Measurements from ENCODE around the gene IARS1.

IARS1 gene

DNA sequence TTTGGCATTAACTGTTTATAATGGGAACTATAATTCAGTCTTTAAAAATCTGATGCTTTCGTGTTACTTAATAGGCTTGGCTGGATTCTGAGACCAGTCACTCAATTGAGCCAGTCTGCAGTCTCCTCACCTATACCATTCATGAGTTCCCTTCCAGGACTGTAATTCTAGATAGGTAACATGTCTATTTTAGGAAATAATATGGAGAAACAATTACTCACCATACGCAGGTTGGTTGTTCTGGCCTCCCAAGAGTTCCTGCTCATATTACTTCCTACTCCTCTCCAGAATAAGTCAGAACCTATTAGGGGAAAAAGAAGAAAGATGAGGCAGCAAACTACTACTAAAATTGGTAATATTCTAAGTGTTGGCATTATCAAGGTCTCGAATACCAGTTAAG is 4.5 kb upstream of the IARS1 start:
- no peak overlapping the region for H3K27ac ChIP-seq
- H3K4me3 ChIP-seq, result no peak overlapping the region

DNA sequence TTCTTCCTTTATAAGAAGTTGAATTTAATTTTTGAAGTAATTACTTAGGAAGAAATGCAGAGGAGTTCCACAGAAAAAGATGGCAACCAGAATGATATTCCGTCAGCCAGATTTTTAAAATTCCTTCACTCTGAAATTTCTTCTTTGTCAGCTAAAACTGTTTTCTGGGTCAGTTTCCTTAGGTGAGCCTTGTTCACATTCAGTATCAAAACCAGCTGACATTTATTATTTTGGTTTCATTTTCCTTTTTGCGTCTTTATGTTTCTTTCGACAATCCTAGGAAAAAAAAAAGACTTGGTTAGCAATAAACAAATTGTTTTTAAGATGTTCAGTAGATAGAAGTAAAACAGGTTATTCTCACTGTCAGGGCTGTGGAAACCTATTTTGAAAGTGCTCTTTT is 4.1 kb upstream of the IARS1 start:
- Histone ChIP-seq H3K27ac (no peak overlapping the region), H3K4me3 (no peak overlapping the region)

DNA sequence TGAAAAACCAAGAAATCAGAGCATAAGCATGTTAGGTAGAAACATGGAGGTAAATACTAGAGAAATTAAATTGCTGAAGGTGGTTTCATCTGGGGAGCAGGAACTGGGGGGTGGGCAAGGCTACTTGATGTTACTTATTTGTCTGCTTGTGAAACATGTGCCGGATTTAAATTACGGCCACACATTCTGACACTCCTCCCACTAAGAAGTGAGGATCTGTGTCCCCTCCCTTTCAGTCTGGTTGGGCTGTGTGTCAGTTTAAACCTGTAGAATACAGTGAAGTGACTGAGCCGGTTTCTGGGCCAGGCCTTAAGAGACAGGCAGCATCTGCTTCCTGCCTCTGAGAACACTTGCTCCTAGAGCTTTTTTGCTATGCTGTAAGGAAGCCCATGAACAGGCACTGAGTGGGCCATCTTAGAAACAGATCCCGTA is 2.3 kb upstream of the IARS1 start:
- no peak overlapping the region for H3K4me3 ChIP-seq
- peak overlapping the region in 7 of 21 experiments; percentile 12 to 62 (median 31) for H3K27ac ChIP-seq

DNA sequence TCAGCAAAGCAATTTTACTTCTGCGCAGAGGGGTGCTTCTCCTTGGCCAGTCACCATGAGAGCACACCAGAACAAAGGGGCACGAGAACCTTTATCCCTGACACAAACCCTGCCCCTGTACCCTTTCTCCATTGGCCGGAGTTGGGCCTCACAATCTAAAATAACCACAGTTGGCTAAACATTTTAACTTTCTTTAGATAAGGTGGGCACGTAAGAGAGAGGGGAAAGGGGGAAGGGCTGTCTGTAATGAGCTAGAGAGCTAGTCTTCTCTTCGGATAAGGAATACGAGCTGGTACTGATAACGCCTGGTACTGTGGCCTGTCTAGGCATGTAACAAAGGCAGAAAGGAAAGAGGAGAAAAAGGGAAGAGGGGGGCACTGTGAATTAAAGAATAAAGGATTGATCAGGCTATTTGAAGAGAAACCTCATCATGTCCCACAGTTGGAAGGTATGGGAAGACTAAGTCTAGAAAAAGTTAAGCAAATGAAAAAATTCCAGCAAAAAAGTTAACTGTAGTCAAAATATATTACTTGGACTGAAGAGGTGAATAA is 1.8 kb upstream of the IARS1 start:
- Histone ChIP-seq H3K4me3 (no peak overlapping the region), H3K27ac (peak overlapping the region in 6 of 21 experiments; percentile 12 to 62 (median 24))

DNA sequence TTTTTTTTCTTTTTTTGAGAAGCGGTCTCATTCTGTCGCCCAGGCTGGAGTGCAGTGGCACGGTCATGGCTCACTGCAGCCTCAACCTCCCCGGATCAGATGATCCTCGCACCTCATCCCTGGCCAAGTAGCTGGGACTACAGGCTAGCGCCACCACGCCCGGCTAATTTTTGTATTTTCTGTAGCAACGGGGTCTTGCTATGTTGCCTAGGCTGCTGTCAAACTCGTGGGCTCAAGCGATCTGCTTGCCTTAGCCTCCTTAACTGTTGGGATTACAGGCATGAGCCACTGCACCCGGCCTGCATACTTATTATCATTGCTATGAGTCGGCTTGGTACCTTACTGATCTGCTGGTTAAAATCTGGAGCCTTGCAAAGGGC is 790 bp upstream of the IARS1 start:
- H3K4me3 ChIP-seq, result peak overlapping the region; percentile 58 to 84 (median 71)
- peak overlapping the region in 20 of 21 experiments; percentile 43 to 87 (median 78) for H3K27ac ChIP-seq

DNA sequence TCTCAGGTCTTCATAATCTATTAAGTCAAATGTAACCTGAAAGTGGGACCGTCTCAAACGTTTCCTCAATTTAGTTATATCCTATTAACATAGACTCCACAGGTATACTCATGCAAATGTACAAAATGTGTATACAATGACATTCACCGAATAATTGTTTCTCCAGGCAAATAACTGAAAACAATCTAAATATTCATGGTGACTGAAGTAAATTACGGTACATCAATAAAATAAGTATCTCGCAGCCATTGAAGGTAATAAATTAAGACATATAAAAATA is 482 bp downstream of the IARS1 start:
- Histone ChIP-seq H3K27ac (peak overlapping the region; percentile 35 to 91 (median 78)), H3K4me3 (peak overlapping the region; percentile 58 to 84 (median 71))

DNA sequence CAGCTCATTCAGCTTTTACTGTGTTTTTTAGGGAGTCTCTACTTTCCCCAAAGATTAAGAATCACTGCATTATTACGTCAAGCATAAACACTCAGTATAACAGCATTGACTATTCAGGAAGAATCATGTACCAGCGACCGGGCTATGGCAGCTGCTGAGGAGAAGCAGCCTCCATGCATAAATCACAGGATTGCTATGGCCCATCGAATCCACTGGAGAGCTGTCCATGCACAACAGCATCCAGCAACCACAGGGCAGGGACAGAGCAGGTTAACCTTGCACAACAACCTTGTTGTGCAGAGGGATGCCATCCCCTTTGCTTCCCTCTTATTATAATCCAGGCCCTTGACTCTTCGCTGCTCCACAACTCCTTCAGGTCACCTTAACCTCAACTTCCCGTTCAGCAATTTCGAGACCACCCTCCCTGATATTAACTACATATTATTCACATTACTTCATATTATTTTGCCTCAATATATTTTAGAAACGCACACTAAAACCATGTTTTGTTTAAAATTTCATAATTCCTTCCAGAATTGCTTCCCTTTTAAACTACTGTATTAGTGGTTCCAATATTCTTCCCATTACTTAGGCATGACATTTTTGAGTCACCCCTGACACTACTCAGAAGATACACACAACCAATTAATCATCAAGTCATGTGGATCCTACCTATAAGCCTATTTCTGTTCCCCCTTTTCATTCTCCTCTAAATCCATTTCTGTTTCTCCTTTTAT is 991 bp downstream of the IARS1 start:
- Histone ChIP-seq H3K4me3 (peak overlapping the region; percentile 58 to 84 (median 71)), H3K27ac (peak overlapping the region in 14 of 21 experiments; percentile 72 to 91 (median 79))

DNA sequence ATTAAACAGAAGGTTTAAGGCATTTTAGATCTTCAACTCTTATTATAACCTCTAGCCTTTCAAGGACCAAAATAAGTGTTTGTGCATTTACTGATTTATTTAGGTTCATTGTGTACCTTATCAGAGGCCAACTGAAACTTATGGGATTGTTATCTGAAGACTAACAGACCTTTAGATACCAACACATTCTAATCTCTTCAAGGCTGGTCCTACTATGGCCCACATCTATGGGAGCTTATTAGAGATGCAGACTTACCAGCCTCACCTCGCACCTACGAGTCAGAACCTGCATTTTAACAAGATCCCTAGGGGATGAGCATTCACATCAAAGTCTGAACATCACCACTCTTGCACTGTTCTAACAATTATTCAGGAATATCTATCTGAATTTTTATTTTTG is 1.9 kb downstream of the IARS1 start:
- Histone ChIP-seq H3K27ac (no peak overlapping the region), H3K4me3 (no peak overlapping the region)

DNA sequence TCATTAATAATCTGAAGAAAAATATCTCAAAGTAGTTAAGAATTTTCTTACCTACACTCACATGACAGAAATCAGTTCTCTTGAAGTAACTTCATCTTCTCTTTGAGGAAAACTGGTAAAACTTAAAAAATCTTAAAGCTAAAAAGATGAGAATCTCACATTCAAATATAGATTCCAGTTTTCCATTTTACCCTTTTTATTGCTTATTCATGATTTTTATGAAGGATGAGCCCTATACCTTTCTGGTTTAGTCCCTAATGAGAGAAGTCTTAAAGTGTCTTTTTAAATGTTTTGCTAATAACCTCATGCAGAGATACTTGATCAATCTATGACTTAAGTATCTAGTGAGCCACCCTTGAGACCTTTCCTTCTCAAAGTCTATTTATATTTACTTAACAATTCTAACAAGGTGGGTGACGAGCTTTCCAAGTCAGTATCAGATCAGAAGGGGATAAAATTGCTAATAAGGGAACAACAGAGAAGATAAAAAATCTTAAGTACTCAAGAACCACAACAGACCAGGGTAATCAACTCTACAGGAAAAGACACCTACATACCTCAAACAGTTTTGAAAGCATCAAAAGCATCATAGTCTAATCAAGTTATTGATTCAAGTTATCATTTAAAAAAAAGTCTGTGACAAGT is 2.6 kb downstream of the IARS1 start:
- H3K4me3 ChIP-seq, result no peak overlapping the region
- H3K27ac ChIP-seq, result no peak overlapping the region

DNA sequence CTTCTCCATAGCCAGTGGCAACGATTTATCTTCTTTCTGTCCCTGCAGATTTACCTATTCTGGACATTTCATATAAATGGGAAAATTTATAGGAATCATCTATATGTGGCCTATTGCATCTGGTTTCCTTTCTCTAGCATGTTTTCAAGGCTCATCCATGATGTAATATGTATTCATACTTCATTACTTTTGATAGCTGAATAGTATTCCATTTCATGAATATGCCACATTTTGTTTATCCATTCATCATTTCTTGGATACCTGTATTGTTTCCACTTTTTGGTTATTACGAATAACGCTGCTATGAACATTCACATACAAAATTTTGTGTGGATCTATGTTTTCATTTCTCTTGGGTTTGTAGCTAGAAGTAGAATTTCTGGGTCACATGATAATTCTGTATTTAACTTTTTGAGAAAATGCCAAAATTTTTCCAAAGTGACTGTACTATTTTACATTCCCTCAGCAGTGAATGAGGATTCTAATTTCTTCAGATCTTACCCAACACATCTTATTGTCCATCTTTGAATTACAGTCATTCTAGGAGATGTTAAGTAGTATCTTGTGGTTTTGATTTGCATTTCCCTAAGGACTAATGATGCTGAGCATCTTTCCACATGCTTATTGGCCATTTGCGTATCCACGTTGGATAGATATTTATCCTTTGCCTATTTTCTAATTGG is 3.6 kb downstream of the IARS1 start:
- no peak overlapping the region for H3K27ac ChIP-seq
- H3K4me3 ChIP-seq, result no peak overlapping the region

DNA sequence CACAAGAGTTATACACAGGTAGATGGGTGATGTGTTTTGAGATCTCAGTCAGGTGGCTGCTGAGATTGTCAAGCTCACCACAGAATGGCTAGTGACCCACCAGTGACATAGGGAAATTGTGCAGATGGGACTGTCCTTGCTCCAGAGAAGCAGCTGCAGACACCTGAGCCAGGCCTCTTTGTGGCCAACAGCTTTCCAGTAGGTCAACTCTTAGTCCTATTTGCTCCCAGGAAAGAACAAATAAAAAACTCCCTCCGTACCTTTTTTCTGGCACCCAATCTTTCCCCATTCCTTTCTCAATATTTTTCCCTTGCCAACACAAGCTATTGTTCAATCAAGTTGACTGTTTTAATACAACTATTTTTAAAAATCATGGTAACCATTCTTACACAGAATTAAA is 14.2 kb downstream of the IARS1 start:
- H3K4me3 ChIP-seq, result no peak overlapping the region
- no peak overlapping the region for H3K27ac ChIP-seq

DNA sequence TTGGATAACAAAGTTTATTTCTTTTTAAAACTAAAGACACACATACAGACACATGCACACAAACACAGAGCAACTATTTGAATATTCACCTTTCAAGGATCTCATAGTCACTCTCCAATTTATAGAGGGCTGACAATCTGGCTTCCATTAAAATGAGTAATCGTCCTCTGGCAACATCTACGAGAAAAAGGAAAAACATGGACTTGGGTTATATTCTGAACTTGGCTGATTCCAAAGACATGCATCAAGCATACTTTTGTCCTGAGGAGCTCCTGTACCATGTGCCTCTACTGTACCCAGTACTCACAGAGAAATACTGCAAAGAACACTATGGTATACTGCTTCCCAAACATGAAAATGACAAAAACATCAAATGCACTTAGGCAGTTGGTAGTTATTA is 15.4 kb downstream of the IARS1 start:
- no peak overlapping the region for H3K4me3 ChIP-seq
- H3K27ac ChIP-seq, result no peak overlapping the region

DNA sequence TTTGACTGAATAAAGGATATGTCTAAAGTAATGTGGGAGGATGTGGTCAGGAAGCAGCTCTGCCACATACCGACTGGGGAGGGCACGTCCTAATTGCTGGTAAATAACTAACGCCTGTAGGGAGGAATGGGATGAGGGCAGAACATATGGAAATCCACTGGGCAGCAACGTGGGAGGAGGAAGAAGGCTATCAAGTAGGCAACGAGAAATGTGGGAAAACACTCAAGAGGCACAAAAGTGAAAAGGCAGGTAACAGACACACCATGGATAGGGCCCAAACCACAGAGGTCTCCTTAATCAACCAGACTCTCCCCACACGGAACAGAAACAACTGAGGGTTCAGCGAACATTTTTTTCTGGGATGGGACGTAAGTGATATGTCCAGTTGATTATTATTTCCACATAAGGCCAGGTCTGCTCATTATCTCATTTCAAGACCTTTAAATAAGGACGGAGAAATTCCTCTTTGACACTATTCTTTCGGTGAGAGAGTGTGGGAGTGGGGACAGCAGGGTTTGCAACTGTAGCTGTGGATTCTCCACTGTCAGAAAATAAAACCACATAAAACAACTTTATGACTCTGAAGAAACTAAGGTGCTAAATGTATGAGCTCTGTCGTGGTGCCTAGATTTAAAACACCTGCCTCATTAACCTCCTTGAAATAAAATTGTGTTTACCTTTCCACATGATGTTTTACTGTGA is 17.0 kb downstream of the IARS1 start:
- Histone ChIP-seq H3K4me3 (no peak overlapping the region), H3K27ac (no peak overlapping the region)

DNA sequence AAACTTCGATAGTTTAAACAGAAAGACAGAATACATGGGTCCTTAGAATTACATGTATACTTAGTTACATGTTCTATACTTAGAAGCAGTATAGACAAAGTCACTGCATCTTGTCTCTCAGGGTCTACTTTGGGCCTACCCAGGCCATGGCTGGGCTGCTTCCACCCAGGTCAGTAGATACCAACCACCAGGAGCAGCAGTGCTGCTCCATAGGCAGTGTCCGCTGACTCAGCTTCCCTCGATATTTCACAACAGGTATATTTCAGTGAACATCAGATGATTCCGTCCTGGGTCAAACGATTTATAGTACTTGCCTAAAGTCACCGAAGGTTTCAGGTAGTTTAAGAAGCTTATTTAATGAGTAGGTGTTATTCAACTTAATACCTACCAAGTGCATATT is 18.0 kb downstream of the IARS1 start:
- no peak overlapping the region for H3K4me3 ChIP-seq
- H3K27ac ChIP-seq, result no peak overlapping the region

DNA sequence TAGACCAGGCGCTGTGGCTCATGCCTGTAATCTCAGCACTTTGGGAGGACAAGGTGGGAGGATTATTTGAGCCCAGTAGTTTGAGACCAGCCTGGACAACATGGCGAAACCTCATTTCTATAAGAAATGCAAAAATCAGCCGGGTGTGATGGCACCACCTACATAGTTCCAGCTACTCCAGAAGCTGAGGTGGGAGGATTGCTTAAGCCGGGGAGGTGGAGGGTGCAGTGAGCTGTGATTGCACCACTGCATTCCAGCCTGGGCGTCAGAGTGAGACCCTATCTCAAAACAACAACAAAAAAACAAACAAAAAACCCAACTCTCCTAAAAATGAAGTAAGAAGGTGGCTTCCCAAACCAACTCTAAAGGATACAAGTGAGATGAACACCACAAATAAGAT is 23.0 kb downstream of the IARS1 start:
- H3K27ac ChIP-seq, result no peak overlapping the region
- no peak overlapping the region for H3K4me3 ChIP-seq

DNA sequence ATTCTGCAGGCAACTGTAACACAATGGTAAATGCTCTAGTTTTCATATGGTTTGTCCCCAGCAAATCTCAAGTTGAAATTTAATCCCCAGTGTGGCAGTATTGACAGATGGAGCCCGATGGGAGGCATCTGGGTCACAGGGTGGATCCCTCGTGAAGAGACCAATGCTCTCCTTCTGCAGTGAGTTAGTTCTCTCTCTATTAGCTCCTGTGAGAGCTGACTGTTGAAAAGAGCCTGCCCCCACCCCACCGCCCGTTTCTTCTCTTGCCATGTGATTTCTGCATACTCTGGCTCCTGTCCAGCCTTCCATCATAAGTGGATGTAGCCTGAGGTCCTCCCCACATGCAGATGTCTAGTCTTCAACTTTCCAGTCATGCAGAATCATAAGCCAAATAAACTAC is 27.0 kb downstream of the IARS1 start:
- H3K27ac ChIP-seq, result no peak overlapping the region
- H3K4me3 ChIP-seq, result no peak overlapping the region

DNA sequence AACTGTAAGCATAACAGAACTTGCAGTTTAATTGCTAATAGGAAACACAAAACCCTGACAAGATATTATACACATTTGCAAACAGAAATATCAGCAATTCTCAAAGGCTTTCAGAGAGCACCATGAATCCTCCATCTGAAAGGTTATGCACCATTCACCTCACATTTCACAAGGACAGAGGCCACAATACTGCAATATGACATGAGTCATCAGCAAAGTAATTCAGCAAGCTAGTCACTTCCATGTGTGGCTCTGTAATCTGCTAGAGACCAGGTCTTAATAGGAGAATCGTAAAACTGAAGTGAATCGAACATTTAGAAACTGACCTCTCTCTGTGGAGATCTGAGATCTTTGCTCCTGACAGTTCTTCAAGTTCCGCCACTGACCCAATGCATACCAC is 28.3 kb downstream of the IARS1 start:
- no peak overlapping the region for H3K4me3 ChIP-seq
- H3K27ac ChIP-seq, result no peak overlapping the region

DNA sequence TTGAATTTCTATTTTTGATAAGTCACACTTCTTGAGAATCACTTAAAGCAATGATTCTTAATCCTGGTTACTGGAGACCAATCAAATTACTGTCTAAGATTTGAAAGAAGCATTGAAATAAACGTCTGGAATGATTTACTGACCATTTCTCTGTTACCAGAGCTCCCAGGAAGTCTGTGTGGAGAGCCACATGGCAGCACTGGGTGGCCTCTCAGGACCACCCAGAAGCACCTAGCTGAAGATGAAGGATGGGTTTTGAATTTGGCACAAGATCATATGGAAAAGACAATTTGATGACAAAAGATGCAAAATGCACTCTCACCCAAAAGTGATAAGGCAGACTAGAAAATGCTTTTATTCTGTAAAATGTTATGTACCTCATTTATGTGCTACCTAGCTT is 30.4 kb downstream of the IARS1 start:
- Histone ChIP-seq H3K27ac (no peak overlapping the region), H3K4me3 (no peak overlapping the region)

DNA sequence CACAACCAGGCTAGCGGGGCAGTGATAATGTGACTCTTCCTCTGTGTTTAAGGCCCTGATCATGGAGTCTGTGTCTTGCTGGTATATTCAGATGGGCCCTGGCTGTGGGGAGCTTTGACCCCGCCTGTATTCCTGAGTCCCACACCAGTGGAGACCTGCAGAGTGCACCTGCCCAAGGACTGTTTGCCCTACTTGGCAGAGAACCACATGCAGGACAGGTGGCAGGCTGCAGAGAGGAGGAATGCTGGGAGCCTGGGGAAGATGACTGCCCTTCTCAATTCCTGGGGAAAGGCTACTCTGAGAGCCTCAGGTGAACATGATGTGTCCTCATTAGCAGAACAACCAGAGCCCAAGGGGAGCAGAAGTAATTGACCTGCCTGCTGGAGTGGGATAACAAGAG is 36.2 kb downstream of the IARS1 start:
- Histone ChIP-seq H3K4me3 (no peak overlapping the region), H3K27ac (no peak overlapping the region)
